SJSA1 (cell line): ENCODE data around the gene PPFIA4. TPM values are rescaled to one million over a fixed set of nuclear protein-coding genes. Genes with fewer than 3 reads are reported as not detected.

ENCODE experiments used
- DNase-seq, 2 experiments: peaks; one replicate each; pipeline ENCODE4 v3.0.0-alpha.2; 2015 to 2020; ENCODE audit warnings: low spot score in 2 of 2, low read depth in 1 of 2
- H3K27ac ChIP-seq: fragments of 250-450 bp; sonication (Bioruptor Pico); 2 replicates; pipeline ENCODE4 v1.5.1; 2020; ENCODE audit warnings: mild to moderate bottlenecking, moderate library complexity
- H3K27me3 ChIP-seq: fragments of 250-450 bp; sonication (Bioruptor Pico); replicated peaks from 2 replicates; pipeline ENCODE4 v1.5.1; 2020; ENCODE audit warnings: mild to moderate bottlenecking, moderate library complexity
- H3K36me3 ChIP-seq: fragments of 250-450 bp; sonication (Bioruptor Pico); 2 replicates; pipeline ENCODE4 v1.5.1; 2020; ENCODE audit warnings: mild to moderate bottlenecking
- H3K4me1 ChIP-seq: fragments of 250-450 bp; sonication (Bioruptor Pico); replicated peaks from 2 replicates; pipeline ENCODE4 v1.6.1; 2021; ENCODE audit warnings: mild to moderate bottlenecking
- H3K4me3 ChIP-seq: fragments of 250-450 bp; sonication (Bioruptor Pico); 2 replicates; pipeline ENCODE4 v1.5.1; 2020; ENCODE audit warnings: mild to moderate bottlenecking
- H3K9me3 ChIP-seq: fragments of 250-450 bp; sonication (Bioruptor Pico); replicated peaks from 2 replicates; pipeline ENCODE4 v1.5.1; 2020; ENCODE audit warnings: mild to moderate bottlenecking
- total RNA-seq: library from RNA; depleted of rRNA; stranded (reverse); fragments of >200 nt; shearing (Covaris generic); gene quantifications from 2 replicates; pipeline ENCODE4 v1.2.3, GENCODE V29; 2014

The PPFIA4 gene
- total RNA-seq, 1 experiment from 2014 or later: not detected

- no peaks in the 10 kb centered on the region for H3K36me3 ChIP-seq
- H3K9me3 ChIP-seq: no peaks in the 10 kb centered on the region
- no peak for DNase-seq
- no peak overlapping the region for H3K27ac ChIP-seq
- peaks cover 7% of the 10 kb centered on the region for H3K4me1 ChIP-seq
- 0 out of 2 replicates have a peak, but pooled peaks cover 4% of the 10 kb centered on the region for H3K27me3 ChIP-seq
- no peak overlapping the region for H3K4me3 ChIP-seq
Observed at GRCh38 chr1:203039609-203040512, 13.6 kb downstream of the PPFIA4 start.

GRCh38 chr1:203040513-203041275 is 14.4 kb downstream of the PPFIA4 start:
- no peak for DNase-seq
- H3K27ac ChIP-seq: no peak overlapping the region
- peaks cover 7% of the 10 kb centered on the region for H3K4me1 ChIP-seq
- no peak overlapping the region for H3K4me3 ChIP-seq
- H3K36me3 ChIP-seq: no peaks in the 10 kb centered on the region
- H3K27me3 ChIP-seq: 0 out of 2 replicates have a peak, but pooled peaks cover 4% of the 10 kb centered on the region
- no peaks in the 10 kb centered on the region for H3K9me3 ChIP-seq

- no peak for DNase-seq
- Histone ChIP-seq H3K36me3 (no peaks in the 10 kb centered on the region), H3K27me3 (0 out of 2 replicates have a peak, but pooled peaks cover 4% of the 10 kb centered on the region), H3K9me3 (no peaks in the 10 kb centered on the region), H3K4me3 (no peak overlapping the region), H3K27ac (no peak overlapping the region), H3K4me1 (peaks cover 7% of the 10 kb centered on the region)
Observed at GRCh38 chr1:203041351-203041932, 15.2 kb downstream of the PPFIA4 start.

- no peak for DNase-seq
- no peaks in the 10 kb centered on the region for H3K27me3 ChIP-seq
- no peak overlapping the region for H3K27ac ChIP-seq
- peaks cover 8% of the 10 kb centered on the region; the same call in 1 of the 2 replicates for H3K4me1 ChIP-seq
- H3K9me3 ChIP-seq: no peaks in the 10 kb centered on the region
- H3K4me3 ChIP-seq: no peak overlapping the region
- no peaks in the 10 kb centered on the region for H3K36me3 ChIP-seq
Observed at GRCh38 chr1:203043830-203044545, 17.7 kb downstream of the PPFIA4 start.

- Histone ChIP-seq H3K36me3 (no peaks in the 10 kb centered on the region), H3K9me3 (no peaks in the 10 kb centered on the region), H3K4me3 (no peak overlapping the region), H3K27me3 (no peaks in the 10 kb centered on the region), H3K27ac (no peak overlapping the region), H3K4me1 (peaks cover 8% of the 10 kb centered on the region; the same call in 1 of the 2 replicates)
- no peak for DNase-seq
Observed at GRCh38 chr1:203044546-203045250, 18.4 kb downstream of the PPFIA4 start.

- DNase-seq: no peak
- no peaks in the 10 kb centered on the region for H3K9me3 ChIP-seq
- H3K4me3 ChIP-seq: no peak overlapping the region
- H3K27me3 ChIP-seq: no peaks in the 10 kb centered on the region
- no peaks in the 10 kb centered on the region for H3K36me3 ChIP-seq
- peaks cover 8% of the 10 kb centered on the region; the same call in 1 of the 2 replicates for H3K4me1 ChIP-seq
- no peak overlapping the region for H3K27ac ChIP-seq
Observed at GRCh38 chr1:203045336-203045735, 19.0 kb downstream of the PPFIA4 start.

- Histone ChIP-seq H3K27me3 (peaks cover 2% of the 10 kb centered on the region; the same call in 1 of the 2 replicates), H3K9me3 (no peaks in the 10 kb centered on the region), H3K27ac (no peak overlapping the region), H3K4me1 (peaks cover 8% of the 10 kb centered on the region; the same call in 1 of the 2 replicates), H3K36me3 (no peaks in the 10 kb centered on the region), H3K4me3 (no peak overlapping the region)
- DNase-seq: no peak
Observed at GRCh38 chr1:203045821-203046594, 19.7 kb downstream of the PPFIA4 start.

GRCh38 chr1:203046984-203047630 is 20.8 kb downstream of the PPFIA4 start:
- no peak overlapping the region for H3K27ac ChIP-seq
- peak in 1 of 2 experiments; percentile 11 for DNase-seq
- H3K27me3 ChIP-seq: peaks cover 7% of the 10 kb centered on the region
- no peaks in the 10 kb centered on the region for H3K36me3 ChIP-seq
- H3K4me3 ChIP-seq: no peak overlapping the region
- no peaks in the 10 kb centered on the region for H3K9me3 ChIP-seq
- H3K4me1 ChIP-seq: peaks cover 8% of the 10 kb centered on the region; the same call in 1 of the 2 replicates

GRCh38 chr1:203048086-203048485 is 21.8 kb downstream of the PPFIA4 start:
- Histone ChIP-seq H3K4me1 (peaks cover 8% of the 10 kb centered on the region; the same call in 1 of the 2 replicates), H3K27me3 (peaks cover 17% of the 10 kb centered on the region), H3K4me3 (no peak overlapping the region), H3K36me3 (no peaks in the 10 kb centered on the region), H3K9me3 (no peaks in the 10 kb centered on the region), H3K27ac (no peak overlapping the region)
- no peak for DNase-seq

GRCh38 chr1:203048555-203049051 is 22.3 kb downstream of the PPFIA4 start:
- Histone ChIP-seq H3K27ac (no peak overlapping the region), H3K9me3 (no peaks in the 10 kb centered on the region), H3K4me1 (peaks cover 8% of the 10 kb centered on the region; the same call in 1 of the 2 replicates), H3K27me3 (peaks cover 19% of the 10 kb centered on the region), H3K36me3 (no peaks in the 10 kb centered on the region), H3K4me3 (no peak overlapping the region)
- DNase-seq: no peak

- peaks cover 19% of the 10 kb centered on the region for H3K27me3 ChIP-seq
- H3K4me1 ChIP-seq: peaks cover 8% of the 10 kb centered on the region; the same call in 1 of the 2 replicates
- no peak for DNase-seq
- H3K36me3 ChIP-seq: no peaks in the 10 kb centered on the region
- H3K27ac ChIP-seq: no peak overlapping the region
- no peak overlapping the region for H3K4me3 ChIP-seq
- no peaks in the 10 kb centered on the region for H3K9me3 ChIP-seq
Observed at GRCh38 chr1:203049077-203049476, 22.8 kb downstream of the PPFIA4 start.
